ENCODE measurements around the gene ANKS1B.

The ANKS1B gene

GRCh38 chr12:99711246-99711645 lies 273.5 kb downstream of the ANKS1B start:
- peaks cover 0 to 16% (median 0%) of the 10 kb centered on the region in 4 donors for H3K4me1 ChIP-seq
- no peak for DNase-seq
- TF ChIP-seq CTCF (IDR thresholded peaks at IDR 0.05), result no peak
- H3K4me3 ChIP-seq, result no peak overlapping the region
- H3K27ac ChIP-seq, result no peak overlapping the region
- peaks cover 0 to 6% (median 5%) of the 10 kb centered on the region in 3 donors for H3K9me3 ChIP-seq
- intact Hi-C loops (cut with DNase I; ENCODE audit: low total_unique reads), result no loop called here
- H3K36me3 ChIP-seq, result no peaks in the 10 kb centered on the region
- H3K27me3 ChIP-seq, result no peaks in the 10 kb centered on the region

GRCh38 chr12:99709619-99710018 lies 275.1 kb downstream of the ANKS1B start:
- intact Hi-C loops (cut with DNase I; ENCODE audit: low total_unique reads), result no loop called here

GRCh38 chr12:99709116-99709515 lies 275.6 kb downstream of the ANKS1B start:
- Histone ChIP-seq H3K4me1 (peaks cover 0 to 20% (median 0%) of the 10 kb centered on the region in 4 donors), H3K36me3 (no peaks in the 10 kb centered on the region), H3K4me3 (no peak overlapping the region), H3K9me3 (peaks cover 0 to 6% (median 5%) of the 10 kb centered on the region in 3 donors), H3K27me3 (no peaks in the 10 kb centered on the region), H3K27ac (no peak overlapping the region)
- intact Hi-C loops (cut with DNase I; ENCODE audit: low total_unique reads), result no loop called here
- DNase-seq, result no peak
- TF ChIP-seq CTCF (IDR thresholded peaks at IDR 0.05), result no peak

More at GRCh38 chr12:99709619-99710018, 275.1 kb downstream of the ANKS1B start:
- H3K27me3 ChIP-seq, result no peaks in the 10 kb centered on the region
- H3K36me3 ChIP-seq, result no peaks in the 10 kb centered on the region
- H3K9me3 ChIP-seq, result peaks cover 0 to 6% (median 5%) of the 10 kb centered on the region in 3 donors
- H3K4me1 ChIP-seq, result peaks cover 0 to 20% (median 0%) of the 10 kb centered on the region in 4 donors
- H3K4me3 ChIP-seq, result no peak overlapping the region
- no peak for DNase-seq
- no peak overlapping the region for H3K27ac ChIP-seq
- TF ChIP-seq CTCF (IDR thresholded peaks at IDR 0.05), result no peak

- no peak for TF ChIP-seq CTCF (IDR thresholded peaks at IDR 0.05)
- H3K27me3 ChIP-seq, result no peaks in the 10 kb centered on the region
- no peaks in the 10 kb centered on the region for H3K36me3 ChIP-seq
- intact Hi-C loops (cut with DNase I; ENCODE audit: low total_unique reads), result no loop called here
- no peak for DNase-seq
- H3K4me3 ChIP-seq, result no peak overlapping the region
- H3K27ac ChIP-seq, result no peak overlapping the region
- H3K9me3 ChIP-seq, result peaks cover 0 to 4% (median 0%) of the 10 kb centered on the region in 3 donors
- H3K4me1 ChIP-seq, result peaks cover 0 to 20% (median 0%) of the 10 kb centered on the region in 4 donors
Measured at GRCh38 chr12:99707883-99708282, 276.9 kb downstream of the ANKS1B start.

- Histone ChIP-seq H3K9me3 (no peaks in the 10 kb centered on the region), H3K36me3 (no peaks in the 10 kb centered on the region), H3K4me1 (peaks cover 0 to 20% (median 0%) of the 10 kb centered on the region in 4 donors), H3K4me3 (no peak overlapping the region), H3K27me3 (no peaks in the 10 kb centered on the region), H3K27ac (no peak overlapping the region)
- no peak for DNase-seq
- intact Hi-C loops (cut with DNase I; ENCODE audit: low total_unique reads), result no loop called here
- TF ChIP-seq CTCF (IDR thresholded peaks at IDR 0.05), result no peak
Measured at GRCh38 chr12:99706736-99707473, 277.8 kb downstream of the ANKS1B start.
